A549 treated with dexamethasone at 1 μM for 4 hours (cell line): ENCODE results near the gene AKAP8. TPM values are rescaled to one million over a fixed set of nuclear protein-coding genes. Genes with fewer than 3 reads are reported as not detected.

Experiments
- total RNA-seq: library from RNA; stranded (reverse); fragments of 200-300 nt; extraction: Qiagen RNA extraction; gene quantifications from 5 replicates; pipeline ENCODE4 v1.2.3, GENCODE V29; 2022

AKAP8 gene
- total RNA-seq: 13.8 to 18.4 TPM (median 18.1 TPM) in 5 replicates

DNA sequence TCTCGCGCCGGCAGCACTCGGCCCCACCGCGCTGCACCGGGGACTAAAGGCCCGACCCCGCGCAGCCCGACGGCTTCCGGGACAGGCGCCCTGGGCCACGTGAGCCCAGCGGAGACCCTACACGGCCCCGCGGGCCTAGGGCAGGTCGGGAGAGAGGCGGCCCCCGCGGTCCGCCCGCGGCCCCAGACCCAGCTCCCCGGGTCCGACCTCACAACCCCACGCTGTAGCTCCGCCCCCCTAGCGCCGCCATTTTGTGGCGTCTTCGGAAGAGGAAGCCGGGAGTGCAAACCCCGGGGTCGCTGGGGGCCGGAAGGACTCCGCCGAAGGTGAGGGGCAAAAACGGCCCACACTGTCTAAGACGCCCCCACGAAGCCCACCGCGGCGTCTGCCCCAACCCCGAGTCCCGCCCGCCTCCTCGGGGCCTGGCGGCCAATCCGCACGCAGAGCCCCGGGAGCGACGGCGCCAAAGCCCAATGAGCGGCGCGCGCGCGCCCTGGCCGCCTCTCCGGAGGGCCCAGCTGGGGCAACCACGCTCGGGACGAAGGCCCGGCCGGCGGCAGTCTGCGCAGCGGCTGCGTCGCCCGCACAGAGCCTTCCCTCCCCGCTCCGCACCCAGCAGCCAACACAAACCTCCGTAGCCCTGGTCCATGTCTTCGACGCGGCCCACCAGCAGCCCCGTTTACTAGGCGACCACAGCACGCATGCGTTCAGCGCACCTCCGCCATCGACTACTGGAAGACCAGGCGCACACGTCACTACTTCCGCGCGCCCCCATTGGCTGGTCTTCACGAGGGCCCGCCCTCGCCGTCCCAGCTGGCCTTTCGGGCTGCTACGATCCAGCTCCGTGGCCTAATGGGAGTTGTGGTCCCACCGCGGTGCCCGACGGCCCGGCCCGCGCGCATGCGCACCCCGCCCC, at the start of gene AKAP8:
TSS of gene AKAP8 (minus strand) at position 705 of the 916 bp plus-strand sequence. CDS start at position 649, 56 bp downstream.

DNA sequence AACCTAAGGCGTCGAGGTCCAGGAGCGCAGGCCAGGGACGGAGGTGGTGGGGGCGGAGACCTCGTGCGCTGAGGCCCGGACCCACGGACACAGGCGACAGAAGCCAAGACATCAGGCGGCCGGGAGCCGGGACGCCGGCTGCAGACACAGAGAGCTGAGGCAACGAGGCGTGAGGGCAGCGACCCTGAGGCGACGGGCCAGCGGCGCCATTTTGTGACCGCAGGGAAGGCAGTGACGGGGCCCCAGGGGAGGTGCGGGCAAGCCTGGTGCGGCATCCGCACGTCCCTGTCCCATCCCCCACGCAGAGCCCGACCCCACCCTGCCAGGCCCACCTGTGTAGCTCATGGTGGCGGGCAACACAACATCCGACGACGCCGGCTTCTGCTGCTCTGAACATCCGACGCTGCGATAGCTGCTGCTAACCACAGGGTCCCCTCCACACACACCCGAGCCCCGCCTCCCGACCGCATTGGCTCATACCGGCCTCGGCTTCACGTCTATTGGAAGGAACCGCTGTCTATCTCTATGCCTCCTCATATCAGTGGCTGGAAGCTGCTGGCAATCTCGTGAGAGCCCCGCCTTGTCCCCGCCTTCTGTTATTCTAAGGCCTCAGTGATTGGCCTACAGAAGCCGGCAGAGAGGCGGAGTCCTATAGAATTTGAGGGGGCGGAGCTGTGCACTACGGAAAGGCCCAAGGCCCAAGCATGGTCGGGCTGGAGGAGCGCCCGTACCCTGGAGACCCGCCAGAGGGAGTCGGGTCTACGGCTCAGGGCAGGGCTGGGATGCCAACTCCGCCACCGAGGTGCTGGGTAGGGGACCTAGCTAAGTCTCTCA, 39.2 kb upstream of the AKAP8 start, which contains the start of gene AKAP8L:
TSS of gene AKAP8L (minus strand) at position 410 of the 834 bp plus-strand sequence. CDS start at position 345, 65 bp downstream.

DNA sequence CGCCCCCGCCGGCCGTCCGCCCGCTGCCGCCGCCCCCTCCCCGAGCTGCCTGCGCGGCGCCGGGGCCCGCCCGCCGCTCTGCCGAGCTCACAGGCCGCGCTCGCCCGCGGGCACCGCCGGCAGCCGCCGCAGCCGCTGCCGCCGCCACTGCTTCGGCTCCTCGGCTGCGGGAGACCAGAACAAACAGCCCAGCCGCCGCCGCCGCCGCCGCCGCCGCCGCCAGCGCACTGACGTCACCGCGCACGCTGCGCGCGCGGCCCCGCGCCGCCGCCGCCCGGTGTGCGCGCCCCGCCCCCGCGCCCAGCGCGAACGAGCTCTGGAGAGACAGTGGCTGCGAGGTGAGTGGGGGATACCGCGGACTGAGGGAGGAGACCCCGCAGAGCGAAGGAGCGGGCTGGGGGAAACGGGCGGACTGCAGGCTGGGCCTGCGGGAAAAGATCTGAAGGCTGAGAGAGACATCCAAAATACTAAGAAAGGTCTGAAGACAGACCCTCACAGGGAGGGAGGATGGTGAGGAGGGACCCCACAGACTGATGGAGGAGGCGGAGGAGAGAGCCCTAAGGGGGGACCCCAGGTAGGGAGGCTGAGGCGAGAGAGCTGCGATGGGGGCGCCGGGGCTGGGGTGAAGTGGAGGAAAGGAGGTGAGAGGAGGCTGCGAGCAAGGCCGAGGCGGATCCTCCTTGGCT, 47.1 kb downstream of the AKAP8 start, which contains the start of gene BRD4:
TSS of gene BRD4 (minus strand) at position 229 of the 686 bp plus-strand sequence. CDS start 59,440 bp downstream, outside the sequence.

Other genes with a start within 250 kb of the AKAP8 start
- gene NOTCH3, start 178.8 kb downstream of the AKAP8 start, total RNA-seq: 11.0 to 23.9 TPM (median 20.9 TPM) in 5 replicates
- 0.04 to 0.08 TPM (median 0.05 TPM) in 3 of 5 replicates, not detected in the others for gene EPHX3, start 147.3 kb downstream of the AKAP8 start, total RNA-seq
- gene BRD4, start 47.2 kb downstream of the AKAP8 start, total RNA-seq: 18.9 to 36.6 TPM (median 32.2 TPM) in 5 replicates
- gene AKAP8L, start 39.2 kb upstream of the AKAP8 start, total RNA-seq: 35.3 to 43.1 TPM (median 38.7 TPM) in 5 replicates
- gene WIZ, start 70.2 kb upstream of the AKAP8 start, total RNA-seq: 12.9 to 25.5 TPM (median 24.2 TPM) in 5 replicates
- gene RASAL3, start 84.8 kb upstream of the AKAP8 start, total RNA-seq: not detected in 5 replicates
- not detected in 5 replicates for gene PGLYRP2, start 99.7 kb upstream of the AKAP8 start, total RNA-seq
- 0.13 to 0.44 TPM (median 0.27 TPM) in 5 replicates for gene CYP4F22, start 128.7 kb upstream of the AKAP8 start, total RNA-seq
- gene CYP4F8, start 235.4 kb upstream of the AKAP8 start, total RNA-seq: not detected in 5 replicates